Measurements from ENCODE around the gene RSPH4A. TPM values are rescaled to one million over a fixed set of nuclear protein-coding genes. Genes with fewer than 3 reads are reported as not detected.

Gene RSPH4A
- total and polyA plus RNA-seq, 2 of the 8 experiments (the other 6 are each of a cell fraction or from before 2014, with no cell fraction given) = 0.38 to 0.52 TPM

DNA sequence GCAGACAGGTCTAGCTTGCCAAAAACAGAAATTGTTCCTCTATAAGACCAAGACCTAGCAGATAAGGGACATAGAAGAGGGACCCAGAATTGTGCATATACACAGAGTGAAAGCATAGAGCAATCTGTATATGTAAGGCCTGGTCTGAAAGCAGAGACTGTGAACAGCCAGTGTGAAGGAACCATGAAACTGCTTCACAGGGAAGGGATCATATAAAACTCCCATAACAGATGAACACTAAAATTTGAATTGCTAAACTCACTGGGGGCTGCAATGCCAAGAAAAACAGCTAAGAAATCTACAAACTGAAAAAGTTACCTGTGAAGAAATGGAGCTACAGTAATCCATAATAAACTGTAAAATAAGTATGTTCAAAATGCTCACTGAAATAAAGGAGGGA is 45.3 kb downstream of the RSPH4A start (continued):
- no peak for TF ChIP-seq SP2 (IDR thresholded peaks at IDR 0.05; ENCODE audit: low read length)

All from H1 (cell line).